Thyroid gland (tissue), 4 donors: Measurements from ENCODE around the gene DNMT1.

Source experiments
- CTCF ChIP-seq, 6 experiments: fragments of 200-600 bp in 3 of 6; fragments of 450-650 bp in 3 of 6; sonication (generic) in 3 of 6; IDR thresholded peaks; one replicate each; pipeline ENCODE4 v1.5.1; 2016 to 2019; ENCODE audit warnings: antibody characterized with exemption in 6 of 6, mild to moderate bottlenecking in 2 of 6, inconsistent platforms in 1 of 6, moderate library complexity in 1 of 6
- POLR2A ChIP-seq, 2 donors: fragments of 450-650 bp; IDR thresholded peaks; one replicate each; pipeline ENCODE4 v1.6.1; 2017; ENCODE audit warnings: antibody characterized with exemption in 2 of 2, mild to moderate bottlenecking in 2 of 2, moderate library complexity in 1 of 2

- TF ChIP-seq CTCF (IDR thresholded peaks at IDR 0.05) = no peak
- no peak for TF ChIP-seq POLR2A (IDR thresholded peaks at IDR 0.05)
Measured at GRCh38 chr19:10111405-10111811, 83.3 kb downstream of the DNMT1 start, which contains the start of gene P2RY11.
